ENCODE results near the gene FBXW11. TPM values are rescaled to one million over a fixed set of nuclear protein-coding genes. Genes with fewer than 3 reads are reported as not detected.

FBXW11 gene
- total and polyA plus RNA-seq, 2 of the 13 experiments (the other 11 are each of a cell fraction or from before 2014, with no cell fraction given) = 31.7 to 53.6 TPM

GRCh38 chr5:172008689-172009141 is 2.3 kb upstream of the FBXW11 start (continued):
- no peak for TF ChIP-seq ZNF276 (CRISPR knock-in tag; IDR thresholded peaks at IDR 0.05; ENCODE audit: low read depth)

GRCh38 chr5:172008111-172008455 is 1.6 kb upstream of the FBXW11 start:
- Histone ChIP-seq H3K4me1 (ENCODE audit: insufficient read depth, low read length) (peaks cover 37% of the 10 kb centered on the region), H3K4me2 (ENCODE audit: low read depth, low read length) (peak overlapping the region; percentile 86), H3K27ac (ENCODE audit: extremely low read length, insufficient read depth, low read length) (no peak overlapping the region), H3K36me3 (replicated peaks in 1 of 2; ENCODE audit: control insufficient read depth in 1 of 2, insufficient read depth in 2 of 2, low read length in 2 of 2) (no peaks in the 10 kb centered on the region), H3K79me2 (ENCODE audit: insufficient read depth, low read length) (peaks cover 33% of the 10 kb centered on the region), H3K4me3 (replicated peaks in 1 of 3; ENCODE audit: insufficient read depth in 1 of 3, low read depth in 2 of 3, low read length in 3 of 3) (peak overlapping the region; percentile 78 to 99 (median 93); a peak in 5 of 6 replicates), H4K20me1 (ENCODE audit: insufficient read depth, low read length) (peaks cover 15% of the 10 kb centered on the region), H3K9me3 (ENCODE audit: low read length) (no peaks in the 10 kb centered on the region), H2AFZ (ENCODE audit: low read length) (no peak overlapping the region), H3K27me3 (ENCODE audit: control insufficient read depth in 1 of 2, insufficient read depth in 2 of 2, low read length in 2 of 2) (peaks cover 0 to 4% of the 10 kb centered on the region in 2 experiments; a peak in 1 of 5 replicates), H3K9ac (ENCODE audit: insufficient read depth, low read depth, low read length) (peak overlapping the region; percentile 97; the same call in 1 of the 2 replicates)
- intact Hi-C loops (cut with micrococcal nuclease; ENCODE audit: unreplicated experiment) = no loop called here
- CTCF ChIA-PET (ENCODE audit: low intra/inter-chr PET ratio, low total read pairs) = no interaction called here
- POLR2A ChIA-PET = interaction anchor here (1.3 to 1.7 kb wide), 2 partner anchors 8 to 20 kb away, joined by 3 to 4 read pairs; no protein-coding TSS in a partner anchor
- in situ Hi-C loops (cut with HindIII; ENCODE audit: extremely low pct_ligation_motif_present, low pct_unique_long_range_greater_than_20kb) = no loop called here
- DNase-seq (ENCODE audit: low spot score) = no peak
- WGBS (ENCODE audit: low lambda C conversion rate) = 24% methylated on average over 3 of the region's 3 CpGs
- ATAC-seq = no peak
- BruUV-seq (replicated peaks) = no TSS peak
- no peak for TF ChIP-seq FOXK1 (CRISPR knock-in tag; IDR thresholded peaks at IDR 0.05; ENCODE audit: borderline replicate concordance, low read depth)
- no peak for FAIRE-seq

All from HepG2 (cell line).